Measurements from ENCODE around the gene ZYG11A. TPM values are rescaled to one million over a fixed set of nuclear protein-coding genes. Genes with fewer than 3 reads are reported as not detected.

Gene ZYG11A
- total and polyA plus RNA-seq, 11 donors, result 0.06 to 0.09 TPM; not detected in 9

DNA sequence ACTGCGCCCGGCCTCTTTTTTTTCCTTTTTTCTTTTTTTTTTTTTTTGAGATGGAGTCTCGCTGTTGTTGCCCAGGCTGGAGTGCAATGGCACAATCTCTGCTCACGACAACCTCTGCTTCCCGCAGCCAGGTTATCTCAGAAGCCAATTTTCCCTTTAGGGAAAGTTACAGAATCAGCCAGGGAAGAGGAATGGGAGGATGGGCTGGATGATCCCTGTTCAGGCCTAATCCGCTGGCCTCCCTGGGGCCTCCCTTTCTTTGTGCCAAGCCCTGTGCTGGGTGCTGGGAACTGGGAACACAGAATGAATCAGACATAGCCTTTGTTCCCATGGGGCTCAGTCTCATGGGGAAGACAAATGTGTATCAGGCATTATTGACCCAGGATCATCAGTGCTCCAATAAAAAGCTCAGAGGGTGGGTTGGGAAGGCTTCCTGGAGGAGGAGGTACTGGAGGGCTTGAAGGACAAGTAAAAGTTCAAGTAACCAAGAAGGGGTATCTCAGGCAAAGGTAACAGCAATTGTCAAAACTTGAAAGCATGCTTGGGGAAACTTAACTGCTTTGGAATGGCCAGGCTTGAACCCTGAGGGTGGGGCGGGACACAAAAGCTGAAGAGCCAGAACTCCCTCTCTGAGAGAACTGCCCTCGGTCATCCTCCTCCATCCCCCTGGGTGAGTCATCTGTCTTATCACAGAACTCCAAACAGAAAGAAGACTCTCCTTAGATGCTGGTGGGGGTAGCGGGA, 64.7 kb downstream of the ZYG11A start:
- Histone ChIP-seq H3K4me3 (no peak overlapping the region), H3K9me3 (no peaks in the 10 kb centered on the region), H3K36me3 (peaks cover 0 to 25% (median 3%) of the 10 kb centered on the region in 9 donors), H3K27ac (peak overlapping the region in 4 of 12 donors; percentile 2 to 85 (median 44)), H3K4me1 (peaks cover 0 to 29% (median 13%) of the 10 kb centered on the region in 12 donors), H3K27me3 (no peaks in the 10 kb centered on the region)
- TF ChIP-seq POLR2A (IDR thresholded peaks at IDR 0.05), result no peak
- TF ChIP-seq, protein P1, sequence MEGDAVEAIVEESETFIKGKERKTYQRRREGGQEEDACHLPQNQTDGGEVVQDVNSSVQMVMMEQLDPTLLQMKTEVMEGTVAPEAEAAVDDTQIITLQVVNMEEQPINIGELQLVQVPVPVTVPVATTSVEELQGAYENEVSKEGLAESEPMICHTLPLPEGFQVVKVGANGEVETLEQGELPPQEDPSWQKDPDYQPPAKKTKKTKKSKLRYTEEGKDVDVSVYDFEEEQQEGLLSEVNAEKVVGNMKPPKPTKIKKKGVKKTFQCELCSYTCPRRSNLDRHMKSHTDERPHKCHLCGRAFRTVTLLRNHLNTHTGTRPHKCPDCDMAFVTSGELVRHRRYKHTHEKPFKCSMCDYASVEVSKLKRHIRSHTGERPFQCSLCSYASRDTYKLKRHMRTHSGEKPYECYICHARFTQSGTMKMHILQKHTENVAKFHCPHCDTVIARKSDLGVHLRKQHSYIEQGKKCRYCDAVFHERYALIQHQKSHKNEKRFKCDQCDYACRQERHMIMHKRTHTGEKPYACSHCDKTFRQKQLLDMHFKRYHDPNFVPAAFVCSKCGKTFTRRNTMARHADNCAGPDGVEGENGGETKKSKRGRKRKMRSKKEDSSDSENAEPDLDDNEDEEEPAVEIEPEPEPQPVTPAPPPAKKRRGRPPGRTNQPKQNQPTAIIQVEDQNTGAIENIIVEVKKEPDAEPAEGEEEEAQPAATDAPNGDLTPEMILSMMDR (IDR thresholded peaks at IDR 0.05), result no peak
- 78 to 83% (median 81%) methylated on average over 8 to 9 of the region's 9 CpGs for WGBS, 4 donors
- no peak for ATAC-seq
- DNase-seq, result no peak
- intact Hi-C loops (cut with DNase I), result loop anchor here in 6 of 10 donors (5.0 to 10.0 kb wide), 3 partner anchors 202 to 278 kb away; no protein-coding TSS in a partner anchor

DNA sequence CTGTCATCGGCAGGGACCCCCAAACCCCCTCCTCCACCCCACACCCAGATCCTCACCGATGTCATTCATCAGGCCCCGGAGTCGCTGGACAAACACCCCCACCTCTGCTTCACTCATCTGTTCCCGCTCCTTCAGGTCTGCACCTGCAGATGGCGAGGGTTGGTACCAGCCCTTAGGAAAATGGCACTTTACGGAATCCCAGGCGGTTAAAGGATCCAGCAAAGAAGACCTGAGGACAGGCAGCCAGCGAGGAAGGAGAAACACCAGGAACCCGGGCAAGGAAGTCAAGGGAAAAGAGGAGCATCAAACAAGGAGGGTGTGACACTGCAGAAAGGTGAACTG, 65.2 kb downstream of the ZYG11A start:
- no peak for DNase-seq
- no peak for ATAC-seq
- no peak overlapping the region for H3K27ac ChIP-seq
- intact Hi-C loops (cut with DNase I), result loop anchor here in 6 of 10 donors (5.0 to 10.0 kb wide), 3 partner anchors 203 to 277 kb away; no protein-coding TSS in a partner anchor
- no peak overlapping the region for H3K4me3 ChIP-seq
- peaks cover 0 to 25% (median 3%) of the 10 kb centered on the region in 9 donors for H3K36me3 ChIP-seq
- 82 to 87% (median 85%) methylated on average over 10 of the region's 10 CpGs for WGBS, 4 donors
- H3K4me1 ChIP-seq, result peaks cover 0 to 29% (median 13%) of the 10 kb centered on the region in 12 donors
- no peaks in the 10 kb centered on the region for H3K27me3 ChIP-seq
- TF ChIP-seq POLR2A (IDR thresholded peaks at IDR 0.05), result no peak
- TF ChIP-seq, protein P1 (IDR thresholded peaks at IDR 0.05), result no peak
- no peaks in the 10 kb centered on the region for H3K9me3 ChIP-seq

DNA sequence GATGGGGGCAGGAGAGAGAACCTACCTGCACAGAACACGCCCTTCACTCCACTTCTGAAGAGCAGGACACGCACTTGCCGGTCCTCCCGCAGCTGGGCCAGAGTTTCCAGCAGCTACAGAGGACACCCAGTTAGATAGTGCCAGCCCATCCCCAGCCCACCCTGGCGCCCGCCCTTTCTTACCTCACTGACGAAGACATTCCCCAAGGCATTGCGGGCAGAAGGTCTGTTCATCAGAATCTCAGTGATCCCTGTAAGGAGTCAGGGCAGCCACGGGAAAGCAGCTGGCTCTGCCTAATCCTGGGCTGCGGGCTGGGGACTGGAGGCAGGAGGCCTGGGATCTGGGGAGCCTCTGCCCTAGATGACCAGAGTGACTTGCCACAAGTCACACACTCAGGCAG, 69.0 kb downstream of the ZYG11A start:
- no peaks in the 10 kb centered on the region for H3K27me3 ChIP-seq
- DNase-seq, result no peak
- WGBS, 4 donors, result 94 to 96% (median 95%) methylated on average over 9 to 10 of the region's 10 CpGs
- H3K27ac ChIP-seq, result no peak overlapping the region
- no peaks in the 10 kb centered on the region for H3K9me3 ChIP-seq
- peaks cover 0 to 23% (median 6%) of the 10 kb centered on the region in 12 donors for H3K4me1 ChIP-seq
- ATAC-seq, result no peak
- TF ChIP-seq, protein P1 (IDR thresholded peaks at IDR 0.05), result no peak
- TF ChIP-seq POLR2A (IDR thresholded peaks at IDR 0.05), result no peak
- intact Hi-C loops (cut with DNase I), result loop anchor here in 2 of 10 donors (10.0 kb wide), 2 partner anchors 207 to 273 kb away; no protein-coding TSS in a partner anchor
- peaks cover 0 to 25% (median 3%) of the 10 kb centered on the region in 9 donors for H3K36me3 ChIP-seq
- no peak overlapping the region for H3K4me3 ChIP-seq

DNA sequence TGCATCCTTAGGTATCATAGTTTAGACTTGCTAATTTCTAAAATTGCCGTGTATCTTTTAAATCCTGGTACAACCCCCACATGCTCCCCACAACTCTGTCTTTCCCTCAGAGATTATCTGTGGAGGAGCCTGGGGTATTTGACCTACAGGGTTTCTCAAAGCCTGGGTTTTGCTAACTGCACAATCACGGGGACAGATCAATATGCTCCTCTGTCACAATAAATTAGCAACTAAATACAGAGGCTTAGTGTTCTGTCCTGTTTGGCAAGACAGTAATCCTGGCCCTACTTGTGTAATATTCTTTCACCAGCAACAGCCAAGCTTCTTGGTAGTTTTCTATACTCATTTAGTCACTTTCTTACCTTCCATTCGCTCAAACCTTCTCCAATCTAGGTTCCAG, 70.5 kb downstream of the ZYG11A start:
- no peaks in the 10 kb centered on the region for H3K27me3 ChIP-seq
- ATAC-seq, result no peak
- intact Hi-C loops (cut with DNase I), result loop anchor here in 2 of 10 donors (10.0 kb wide), 2 partner anchors 208 to 272 kb away; no protein-coding TSS in a partner anchor
- 85 to 92% (median 87%) methylated on average over 3 of the region's 3 CpGs for WGBS, 4 donors
- TF ChIP-seq, protein P1 (IDR thresholded peaks at IDR 0.05), result no peak
- no peak for TF ChIP-seq POLR2A (IDR thresholded peaks at IDR 0.05)
- H3K27ac ChIP-seq, result no peak overlapping the region
- DNase-seq, result no peak
- H3K4me3 ChIP-seq, result no peak overlapping the region
- H3K36me3 ChIP-seq, result peaks cover 0 to 21% (median 3%) of the 10 kb centered on the region in 9 donors
- no peaks in the 10 kb centered on the region for H3K9me3 ChIP-seq
- peaks cover 0 to 33% (median 8%) of the 10 kb centered on the region in 12 donors for H3K4me1 ChIP-seq

Measured in heart left ventricle (tissue), 16 donors.